MCF 10A (cell line): ENCODE measurements around the gene RPS29. TPM values are rescaled to one million over a fixed set of nuclear protein-coding genes. Genes with fewer than 3 reads are reported as not detected.

Experiments used
- BruUV-seq: library from RNA; stranded (reverse); fragments of 400-500 nt; replicated peaks from 2 replicates; lab custom pipeline; 2021; lab: Mats Ljungman, UMichigan
- CTCF ChIA-PET: fragments of 300-600 bp; sonication (Branson Sonifier 250); formaldehyde crosslinking; extraction: SDS; loops from one replicate; lab custom pipeline; 2021; ENCODE audit warnings: antibody characterized with exemption, inconsistent platforms; lab: Yijun Ruan, JAX
- POLR2A ChIA-PET: fragments of 300-600, 350-650 bp; sonication (Branson Sonifier 250); formaldehyde crosslinking; extraction: SDS; loops from one replicate; lab custom pipeline; 2020; ENCODE audit warnings: antibody characterized with exemption, inconsistent platforms; lab: Yijun Ruan, JAX
- DNase-seq: peaks from one replicate; pipeline ENCODE4 v3.0.0-alpha.2; 2018; ENCODE audit not compliant: unreplicated experiment
- H3K27ac Mint-ChIP-seq: one replicate; pipeline ENCODE4 v1.8.0; 2022; ENCODE audit warnings: mild to moderate bottlenecking, low read depth, mixed read lengths; ENCODE audit not compliant: unreplicated experiment
- H3K27me3 Mint-ChIP-seq: one replicate; pipeline ENCODE4 v1.8.0; 2022; ENCODE audit warnings: mixed read lengths; ENCODE audit not compliant: insufficient read depth, unreplicated experiment
- H3K36me3 Mint-ChIP-seq: one replicate; pipeline ENCODE4 v1.8.0; 2022; ENCODE audit warnings: mild to moderate bottlenecking, moderate library complexity, mixed read lengths; ENCODE audit not compliant: insufficient read depth, unreplicated experiment
- H3K4me1 Mint-ChIP-seq: one replicate; pipeline ENCODE4 v1.8.0; 2022; ENCODE audit warnings: mixed read lengths; ENCODE audit not compliant: insufficient read depth, unreplicated experiment
- H3K4me3 Mint-ChIP-seq: one replicate; pipeline ENCODE4 v1.8.0; 2022; ENCODE audit warnings: mild to moderate bottlenecking, moderate library complexity, mixed read lengths; ENCODE audit not compliant: unreplicated experiment
- H3K9me3 Mint-ChIP-seq: one replicate; pipeline ENCODE4 v1.8.0; 2022; ENCODE audit warnings: mixed read lengths; ENCODE audit not compliant: unreplicated experiment
- CTCF ChIP-seq: fragments of 200-600 bp; IDR thresholded peaks from one replicate; pipeline ENCODE4 v1.8.0; 2022; ENCODE audit warnings: antibody characterized with exemption, mild to moderate bottlenecking; ENCODE audit not compliant: unreplicated experiment
- intact Hi-C: fragments of 100-400 bp; cut with micrococcal nuclease; formaldehyde crosslinking; loops from 2 replicates; pipeline ENCODE4 v1.14.1; 2022
- total RNA-seq: library from RNA; stranded (reverse); gene quantifications from 2 replicates; pipeline ENCODE4 v1.2.3, GENCODE V29; 2022

Gene RPS29
- total RNA-seq, 1 experiment from 2014 or later, result 1,499 TPM

GRCh38 chr14:49612251-49612650 is 26.1 kb upstream of the RPS29 start:
- TF ChIP-seq CTCF, result no peak
- POLR2A ChIA-PET, result interaction anchor here (1.0 to 1.1 kb wide), 2 partner anchors 8 to 26 kb away, joined by 3 to 7 read pairs; partner anchors contain the start of genes MGAT2, RPL36AL and RPS29
- H3K27me3 Mint-ChIP-seq, result no peaks in the 10 kb centered on the region
- BruUV-seq, result no TSS peak
- H3K27ac Mint-ChIP-seq, result no peak overlapping the region
- intact Hi-C loops, result no loop called here
- no peak for DNase-seq
- no peak overlapping the region for H3K4me3 Mint-ChIP-seq
- peaks cover 42% of the 10 kb centered on the region for H3K36me3 Mint-ChIP-seq
- CTCF ChIA-PET, result interaction anchor here (1.0 kb wide), 1 partner anchor 25 kb away, joined by 4 read pairs; no protein-coding TSS in a partner anchor
- no peaks in the 10 kb centered on the region for H3K9me3 Mint-ChIP-seq
- H3K4me1 Mint-ChIP-seq, result peaks cover 2% of the 10 kb centered on the region

GRCh38 chr14:49607583-49607982 is 21.4 kb upstream of the RPS29 start:
- H3K4me1 Mint-ChIP-seq, result no peaks in the 10 kb centered on the region
- no peak overlapping the region for H3K4me3 Mint-ChIP-seq
- no peak for DNase-seq
- peaks cover 31% of the 10 kb centered on the region for H3K36me3 Mint-ChIP-seq
- no peak overlapping the region for H3K27ac Mint-ChIP-seq
- ChIA-PET CTCF (interaction anchor here (2.3 kb wide), 1 partner anchor 20 kb away, joined by 6 read pairs; no protein-coding TSS in a partner anchor), POLR2A (interaction anchor here (1.0 to 1.9 kb wide), 3 partner anchors 9 to 21 kb away, joined by 4 to 7 read pairs (median 7); partner anchors contain the start of genes LRR1 and RPL36AL)
- no peaks in the 10 kb centered on the region for H3K27me3 Mint-ChIP-seq
- no peak for TF ChIP-seq CTCF
- intact Hi-C loops, result no loop called here
- no TSS peak for BruUV-seq
- H3K9me3 Mint-ChIP-seq, result no peaks in the 10 kb centered on the region

- H3K4me1 Mint-ChIP-seq, result peaks cover 6% of the 10 kb centered on the region
- POLR2A ChIA-PET, result interaction anchor here (0.6 to 8.6 kb wide), 10 partner anchors 9 to 181 kb away, joined by 3 to 180 read pairs (median 9); partner anchors contain the start of genes DNAAF2, KLHDC2, MGAT2 and RPL36AL
- H3K9me3 Mint-ChIP-seq, result no peaks in the 10 kb centered on the region
- intact Hi-C loops, result loop anchor here (2.0 kb wide), 1 partner anchor 34 kb away; no protein-coding TSS in a partner anchor
- H3K27me3 Mint-ChIP-seq, result no peaks in the 10 kb centered on the region
- no TSS peak for BruUV-seq
- H3K36me3 Mint-ChIP-seq, result no peaks in the 10 kb centered on the region
- CTCF ChIA-PET, result interaction anchor here (0.6 to 2.4 kb wide), 9 partner anchors 11 to 560 kb away, joined by 3 to 10 read pairs (median 4); partner anchors contain the start of genes KLHDC2, MGAT2, RPL36AL and RPS29
- peak within 1 kb of the TSS; percentile 98 for H3K4me3 Mint-ChIP-seq
- no peak for TF ChIP-seq CTCF
- peak within 1 kb of the TSS; percentile 99 for H3K27ac Mint-ChIP-seq
- peak; percentile 87 for DNase-seq
Observed at GRCh38 chr14:49598485-49599300, 12.5 kb upstream of the RPS29 start, which contains the start of gene LRR1. LRR1 (plus strand) TSS chr14:49598940; CDS start chr14:49599021, 81 bp downstream.

- BruUV-seq, result no TSS peak
- Mint-ChIP-seq H3K4me3 (peak overlapping the region; percentile 98), H3K9me3 (no peaks in the 10 kb centered on the region), H3K27me3 (no peaks in the 10 kb centered on the region), H3K27ac (peak overlapping the region; percentile 99), H3K4me1 (peaks cover 6% of the 10 kb centered on the region), H3K36me3 (no peaks in the 10 kb centered on the region)
- DNase-seq, result no peak
- CTCF ChIA-PET, result interaction anchor here (1.2 to 2.4 kb wide), 5 partner anchors 11 to 171 kb away, joined by 3 to 10 read pairs (median 6); partner anchors contain the start of genes KLHDC2, MGAT2, RPL36AL and RPS29
- no peak for TF ChIP-seq CTCF
- POLR2A ChIA-PET, result interaction anchor here (1.0 to 8.6 kb wide), 6 partner anchors 10 to 170 kb away, joined by 3 to 180 read pairs (median 24); partner anchors contain the start of genes DNAAF2, KLHDC2, MGAT2 and RPL36AL
- intact Hi-C loops, result loop anchor here (2.0 kb wide), 1 partner anchor 35 kb away; no protein-coding TSS in a partner anchor
Observed at GRCh38 chr14:49598189-49598484, 12.0 kb upstream of the RPS29 start.
